Activated naive CD8-positive, alpha-beta T cell (primary cell): ENCODE data around the gene OR51I2.

Experiments
- H3K27ac Mint-ChIP-seq: one replicate; pipeline ENCODE4 v1.8.0; 2021; ENCODE audit warnings: mixed read lengths
- H3K27me3 Mint-ChIP-seq: one replicate; pipeline ENCODE4 v1.8.0; 2021; ENCODE audit warnings: mixed read lengths
- H3K36me3 Mint-ChIP-seq: one replicate; pipeline ENCODE4 v1.8.0; 2021; ENCODE audit warnings: mixed read lengths
- H3K4me1 Mint-ChIP-seq: one replicate; pipeline ENCODE4 v1.8.0; 2021; ENCODE audit warnings: low read depth, mixed read lengths
- H3K4me3 Mint-ChIP-seq: one replicate; pipeline ENCODE4 v1.8.0; 2021; ENCODE audit warnings: mild to moderate bottlenecking, mixed read lengths
- H3K9me3 Mint-ChIP-seq: one replicate; pipeline ENCODE4 v1.8.0; 2021; ENCODE audit warnings: low read depth, mixed read lengths

OR51I2 gene

GRCh38 chr11:5449023-5449422 lies at the start of gene OR51I2:
Gene OR51I2 (plus strand): TSS chr11:5449323. CDS start chr11:5453489, 4,166 bp downstream.
- peaks cover 6% of the 10 kb centered on the region for H3K27me3 Mint-ChIP-seq
- no peaks in the 10 kb centered on the region for H3K36me3 Mint-ChIP-seq
- H3K9me3 Mint-ChIP-seq = no peaks in the 10 kb centered on the region
- no peaks in the 10 kb centered on the region for H3K4me1 Mint-ChIP-seq
- no peak within 1 kb of the TSS for H3K4me3 Mint-ChIP-seq
- H3K27ac Mint-ChIP-seq = no peak within 1 kb of the TSS

GRCh38 chr11:5405173-5405572 lies 44.0 kb upstream of the OR51I2 start:
- peaks cover 16% of the 10 kb centered on the region for H3K27me3 Mint-ChIP-seq
- H3K36me3 Mint-ChIP-seq = no peaks in the 10 kb centered on the region
- no peaks in the 10 kb centered on the region for H3K4me1 Mint-ChIP-seq
- H3K9me3 Mint-ChIP-seq = no peaks in the 10 kb centered on the region
- H3K27ac Mint-ChIP-seq = no peak overlapping the region
- no peak overlapping the region for H3K4me3 Mint-ChIP-seq

GRCh38 chr11:5420993-5421392 lies 28.1 kb upstream of the OR51I2 start:
- Mint-ChIP-seq H3K36me3 (peaks cover 2% of the 10 kb centered on the region), H3K27ac (no peak overlapping the region), H3K4me1 (no peaks in the 10 kb centered on the region), H3K9me3 (no peaks in the 10 kb centered on the region), H3K27me3 (peaks cover 12% of the 10 kb centered on the region), H3K4me3 (no peak overlapping the region)

- Mint-ChIP-seq H3K4me1 (no peaks in the 10 kb centered on the region), H3K27me3 (peaks cover 12% of the 10 kb centered on the region), H3K36me3 (peaks cover 2% of the 10 kb centered on the region), H3K4me3 (no peak within 1 kb of the TSS), H3K9me3 (no peaks in the 10 kb centered on the region), H3K27ac (no peak within 1 kb of the TSS)
These were observed 27.3 kb upstream of the OR51I2 start, which contains the start of gene OR51Q1 for GRCh38 chr11:5421811-5422210. Gene OR51Q1 (plus strand): TSS chr11:5422111. CDS start chr11:5422201, 90 bp downstream.

GRCh38 chr11:5423131-5423530 lies 26.0 kb upstream of the OR51I2 start:
- Mint-ChIP-seq H3K4me1 (no peaks in the 10 kb centered on the region), H3K4me3 (no peak overlapping the region), H3K27me3 (peaks cover 16% of the 10 kb centered on the region), H3K36me3 (peaks cover 2% of the 10 kb centered on the region), H3K27ac (no peak overlapping the region), H3K9me3 (no peaks in the 10 kb centered on the region)

- no peaks in the 10 kb centered on the region for H3K4me1 Mint-ChIP-seq
- no peaks in the 10 kb centered on the region for H3K36me3 Mint-ChIP-seq
- H3K27ac Mint-ChIP-seq = no peak within 1 kb of the TSS
- H3K4me3 Mint-ChIP-seq = no peak within 1 kb of the TSS
- no peaks in the 10 kb centered on the region for H3K9me3 Mint-ChIP-seq
- peaks cover 8% of the 10 kb centered on the region for H3K27me3 Mint-ChIP-seq
These were observed 7.7 kb upstream of the OR51I2 start, which contains the start of gene OR51I1 for GRCh38 chr11:5441414-5441813. Gene OR51I1 (minus strand): TSS chr11:5441514. CDS start chr11:5441514, 0 bp downstream.

- Mint-ChIP-seq H3K27me3 (peaks cover 12% of the 10 kb centered on the region), H3K9me3 (no peaks in the 10 kb centered on the region), H3K4me3 (no peak overlapping the region), H3K27ac (no peak overlapping the region), H3K4me1 (no peaks in the 10 kb centered on the region), H3K36me3 (no peaks in the 10 kb centered on the region)
These were observed 5.2 kb upstream of the OR51I2 start for GRCh38 chr11:5443835-5444393.

- Mint-ChIP-seq H3K27ac (no peak overlapping the region), H3K9me3 (no peaks in the 10 kb centered on the region), H3K4me3 (no peak overlapping the region), H3K27me3 (peaks cover 5% of the 10 kb centered on the region), H3K36me3 (no peaks in the 10 kb centered on the region), H3K4me1 (no peaks in the 10 kb centered on the region)
These were observed 309 bp downstream of the OR51I2 start for GRCh38 chr11:5449432-5449831.

GRCh38 chr11:5460983-5461621 lies 12.0 kb downstream of the OR51I2 start:
- Mint-ChIP-seq H3K4me1 (no peaks in the 10 kb centered on the region), H3K36me3 (no peaks in the 10 kb centered on the region), H3K27ac (no peak overlapping the region), H3K4me3 (no peak overlapping the region), H3K27me3 (peaks cover 3% of the 10 kb centered on the region), H3K9me3 (no peaks in the 10 kb centered on the region)

GRCh38 chr11:5467527-5467926 lies 18.4 kb downstream of the OR51I2 start:
- H3K27me3 Mint-ChIP-seq = peaks cover 5% of the 10 kb centered on the region
- no peak overlapping the region for H3K4me3 Mint-ChIP-seq
- no peaks in the 10 kb centered on the region for H3K4me1 Mint-ChIP-seq
- H3K27ac Mint-ChIP-seq = no peak overlapping the region
- no peaks in the 10 kb centered on the region for H3K9me3 Mint-ChIP-seq
- H3K36me3 Mint-ChIP-seq = no peaks in the 10 kb centered on the region

- Mint-ChIP-seq H3K4me1 (no peaks in the 10 kb centered on the region), H3K27ac (no peak overlapping the region), H3K36me3 (no peaks in the 10 kb centered on the region), H3K9me3 (no peaks in the 10 kb centered on the region), H3K27me3 (peaks cover 7% of the 10 kb centered on the region), H3K4me3 (no peak overlapping the region)
These were observed 24.8 kb downstream of the OR51I2 start for GRCh38 chr11:5473921-5474320.

- H3K9me3 Mint-ChIP-seq = no peaks in the 10 kb centered on the region
- H3K4me1 Mint-ChIP-seq = no peaks in the 10 kb centered on the region
- H3K27ac Mint-ChIP-seq = no peak overlapping the region
- no peak overlapping the region for H3K4me3 Mint-ChIP-seq
- no peaks in the 10 kb centered on the region for H3K36me3 Mint-ChIP-seq
- H3K27me3 Mint-ChIP-seq = peaks cover 8% of the 10 kb centered on the region
These were observed 27.2 kb downstream of the OR51I2 start for GRCh38 chr11:5476186-5476819.

- no peak overlapping the region for H3K27ac Mint-ChIP-seq
These were observed 36.9 kb downstream of the OR51I2 start for GRCh38 chr11:5486003-5486402.

GRCh38 chr11:5486421-5486820 lies 37.3 kb downstream of the OR51I2 start:
- peaks cover 4% of the 10 kb centered on the region for H3K27me3 Mint-ChIP-seq
- H3K36me3 Mint-ChIP-seq = no peaks in the 10 kb centered on the region
- no peak overlapping the region for H3K27ac Mint-ChIP-seq
- no peaks in the 10 kb centered on the region for H3K4me1 Mint-ChIP-seq
- H3K9me3 Mint-ChIP-seq = no peaks in the 10 kb centered on the region
- H3K4me3 Mint-ChIP-seq = no peak overlapping the region

More at GRCh38 chr11:5486003-5486402, 36.9 kb downstream of the OR51I2 start:
- Mint-ChIP-seq H3K4me1 (no peaks in the 10 kb centered on the region), H3K36me3 (no peaks in the 10 kb centered on the region), H3K9me3 (no peaks in the 10 kb centered on the region), H3K27me3 (peaks cover 1% of the 10 kb centered on the region), H3K4me3 (no peak overlapping the region)

- Mint-ChIP-seq H3K36me3 (no peaks in the 10 kb centered on the region), H3K9me3 (no peaks in the 10 kb centered on the region), H3K4me1 (no peaks in the 10 kb centered on the region), H3K27me3 (peaks cover 4% of the 10 kb centered on the region), H3K4me3 (no peak within 1 kb of the TSS), H3K27ac (no peak within 1 kb of the TSS)
These were observed 39.3 kb downstream of the OR51I2 start, which contains the start of gene OR52D1 for GRCh38 chr11:5488385-5488784. Gene OR52D1 (plus strand): TSS chr11:5488685. CDS start chr11:5488707, 22 bp downstream.
